ENCODE measurements around the gene PTPRF.
A peak's percentile ranks its signal among the peaks of the same experiment; 100 is the strongest.

PTPRF gene

GRCh38 chr1:43513471-43514173, 17.1 kb upstream of the PTPRF start:
- DNase-seq: no peak

- DNase-seq: no peak
These were observed 11.6 kb upstream of the PTPRF start for GRCh38 chr1:43518935-43519686.

- DNase-seq: no peak
These were observed 10.4 kb upstream of the PTPRF start for GRCh38 chr1:43520100-43520778.

- DNase-seq: no peak
These were observed 9.6 kb upstream of the PTPRF start for GRCh38 chr1:43521078-43521477.

- DNase-seq: no peak
These were observed 8.9 kb upstream of the PTPRF start for GRCh38 chr1:43521756-43522155.

GRCh38 chr1:43522431-43522775, 8.3 kb upstream of the PTPRF start:
- DNase-seq: no peak

- no peak for DNase-seq
These were observed 7.8 kb upstream of the PTPRF start for GRCh38 chr1:43522776-43523480.

GRCh38 chr1:43524804-43525203, 5.9 kb upstream of the PTPRF start:
- no peak for DNase-seq

- no peak for DNase-seq
These were observed 4.7 kb upstream of the PTPRF start for GRCh38 chr1:43526002-43526401.

GRCh38 chr1:43527111-43527878, 3.4 kb upstream of the PTPRF start:
- peak in 1 of 14 donors; percentile 27 for DNase-seq

GRCh38 chr1:43529206-43529731, 1.4 kb upstream of the PTPRF start:
- DNase-seq: peak in 12 of 14 donors; percentile 22 to 82 (median 64)

GRCh38 chr1:43531107-43531905, 623 bp downstream of the PTPRF start:
- DNase-seq: peak in 2 of 14 donors; percentile 30 to 40

- DNase-seq: peak in 1 of 14 donors; percentile 22
These were observed 1.4 kb downstream of the PTPRF start for GRCh38 chr1:43531906-43532584.

GRCh38 chr1:43532716-43533115, 2.0 kb downstream of the PTPRF start:
- no peak for DNase-seq

GRCh38 chr1:43533584-43533983, 2.9 kb downstream of the PTPRF start:
- DNase-seq: no peak

- no peak for DNase-seq
These were observed 3.6 kb downstream of the PTPRF start for GRCh38 chr1:43534256-43534655.

GRCh38 chr1:43536196-43536863, 5.6 kb downstream of the PTPRF start:
- DNase-seq: no peak

- no peak for DNase-seq
These were observed 6.2 kb downstream of the PTPRF start for GRCh38 chr1:43536864-43537358.

GRCh38 chr1:43537423-43538142, 6.9 kb downstream of the PTPRF start:
- DNase-seq: no peak
